ENCODE data around the gene TMEM201.

TMEM201 gene

DNA sequence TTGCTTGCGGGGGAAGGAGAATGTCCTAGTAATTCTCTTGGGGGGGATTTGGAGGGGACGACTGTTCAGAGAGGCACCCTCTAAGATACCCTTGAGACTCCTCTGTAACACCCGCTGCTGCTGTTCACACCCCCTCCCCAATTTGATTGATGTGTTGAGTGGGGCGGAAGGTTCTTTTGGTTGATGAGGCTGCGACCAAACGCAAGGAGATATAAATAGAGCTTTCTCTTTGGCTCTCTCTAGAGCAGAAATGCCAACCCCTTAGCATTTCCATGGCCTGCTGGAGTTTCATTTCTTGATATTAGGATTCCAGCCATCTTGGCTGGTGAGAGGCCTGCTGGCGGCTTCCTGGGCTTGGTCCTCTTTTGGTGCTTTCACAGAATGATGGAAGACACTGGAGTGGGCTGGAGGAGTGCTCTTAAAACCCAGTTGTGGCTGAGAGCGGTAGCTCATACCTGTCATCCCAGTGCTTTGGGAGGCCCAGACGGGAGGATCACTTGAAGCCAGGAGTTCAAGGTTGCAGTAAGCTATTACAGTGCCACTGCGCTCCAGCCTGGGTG, 64.9 kb downstream of the TMEM201 start:
- no peak for DNase-seq (ENCODE audit: low read depth)

DNA sequence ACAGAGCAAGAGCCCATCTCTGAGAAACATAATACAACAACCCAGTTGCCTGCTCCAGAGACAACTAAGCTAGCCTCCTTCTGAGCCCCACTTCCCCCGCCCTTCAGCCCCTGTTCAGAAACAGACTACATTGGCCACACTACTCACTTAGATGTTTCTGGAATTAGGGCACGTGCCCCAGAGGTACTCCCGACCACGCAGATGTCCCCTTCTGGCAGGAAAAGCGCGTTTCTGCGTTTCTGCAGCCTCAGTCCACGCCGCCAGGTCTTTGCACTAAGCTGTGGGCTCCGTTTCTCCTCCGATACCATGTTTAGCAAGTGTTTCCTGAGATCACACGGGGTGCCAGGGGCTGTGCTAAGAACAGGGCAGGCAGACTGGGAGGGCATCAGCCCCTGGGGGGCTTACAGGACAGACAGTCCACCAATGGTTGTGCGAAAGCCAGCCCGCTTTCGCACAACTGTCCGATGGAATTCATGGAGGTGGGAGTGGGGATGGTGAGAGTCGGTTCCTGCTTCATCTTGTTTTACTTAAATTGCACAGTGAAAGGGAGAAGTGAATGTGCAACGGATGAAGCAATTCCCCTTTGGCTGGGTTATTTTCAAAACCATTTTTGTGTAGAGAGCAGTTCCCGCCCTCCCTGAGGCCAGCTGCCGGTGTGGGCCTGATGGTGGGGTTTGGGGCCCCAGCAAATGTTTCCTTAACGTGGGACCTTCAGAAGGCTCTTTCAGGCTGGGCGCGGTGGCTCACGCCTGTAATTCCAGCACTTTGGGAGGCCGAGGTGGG, 65.5 kb downstream of the TMEM201 start:
- DNase-seq (ENCODE audit: low read depth): no peak

DNA sequence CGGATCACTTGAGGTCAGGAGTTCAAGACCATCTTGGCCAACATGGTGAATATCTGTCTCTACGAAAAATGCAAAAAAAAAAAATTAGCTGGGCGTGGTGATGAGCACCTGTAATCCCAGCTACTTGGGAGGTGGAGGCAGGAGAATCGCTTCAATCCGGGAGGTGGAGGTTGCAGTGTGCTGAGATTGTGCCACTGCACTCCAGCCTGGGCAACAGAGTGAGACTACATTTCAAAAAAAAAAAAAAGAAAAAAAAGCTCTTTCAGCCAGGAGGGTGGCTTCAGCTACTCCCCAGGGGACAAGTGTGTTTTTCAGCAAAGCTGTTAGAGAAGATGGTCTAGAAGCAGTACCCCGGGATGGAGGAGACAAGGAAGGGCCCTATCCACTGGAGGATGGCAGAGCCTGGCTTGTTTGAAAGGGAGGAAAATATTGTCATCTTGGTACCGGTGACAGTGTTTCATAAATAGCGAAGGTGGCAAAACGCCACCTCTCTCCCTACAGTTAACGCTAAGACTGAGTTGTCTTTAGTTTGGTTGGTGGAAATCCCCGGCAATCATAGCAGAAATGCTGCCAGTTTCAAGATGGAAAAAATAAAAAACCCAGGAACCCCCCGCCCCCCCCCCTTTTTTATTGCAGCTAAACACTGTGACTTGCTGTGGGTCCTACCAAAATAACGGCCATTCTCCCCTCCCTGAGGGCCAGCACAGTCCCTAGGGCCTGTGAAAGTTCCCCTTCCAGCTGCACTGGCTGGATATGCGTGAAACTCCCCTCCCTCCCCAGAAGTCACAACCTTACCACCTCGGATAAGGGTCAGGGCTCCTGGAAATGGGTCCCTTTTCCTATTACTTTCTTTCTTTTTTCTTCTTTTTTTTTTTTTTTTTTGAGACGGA, 66.4 kb downstream of the TMEM201 start:
- peak; percentile 23 for DNase-seq (ENCODE audit: low read depth)

DNA sequence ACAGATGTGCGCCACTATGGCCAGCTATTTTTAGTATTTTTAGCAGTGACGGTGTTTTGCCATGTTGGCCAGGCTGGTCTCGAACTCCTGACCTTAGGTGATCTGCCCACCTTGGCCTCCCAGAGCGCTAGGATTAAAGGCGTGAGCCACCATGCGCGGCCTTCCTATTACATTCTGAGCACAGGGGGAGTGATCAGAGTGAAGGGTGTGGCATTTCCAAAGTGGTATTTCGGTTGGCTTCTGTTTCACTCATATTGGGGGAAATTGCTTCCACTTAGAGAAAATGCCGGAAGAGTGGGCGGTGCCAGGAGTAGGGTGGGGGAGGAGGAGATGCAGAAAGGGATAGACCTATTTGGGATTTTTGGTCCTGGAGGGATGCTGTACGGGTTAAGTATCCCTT, 67.1 kb downstream of the TMEM201 start:
- no peak for DNase-seq (ENCODE audit: low read depth)

DNA sequence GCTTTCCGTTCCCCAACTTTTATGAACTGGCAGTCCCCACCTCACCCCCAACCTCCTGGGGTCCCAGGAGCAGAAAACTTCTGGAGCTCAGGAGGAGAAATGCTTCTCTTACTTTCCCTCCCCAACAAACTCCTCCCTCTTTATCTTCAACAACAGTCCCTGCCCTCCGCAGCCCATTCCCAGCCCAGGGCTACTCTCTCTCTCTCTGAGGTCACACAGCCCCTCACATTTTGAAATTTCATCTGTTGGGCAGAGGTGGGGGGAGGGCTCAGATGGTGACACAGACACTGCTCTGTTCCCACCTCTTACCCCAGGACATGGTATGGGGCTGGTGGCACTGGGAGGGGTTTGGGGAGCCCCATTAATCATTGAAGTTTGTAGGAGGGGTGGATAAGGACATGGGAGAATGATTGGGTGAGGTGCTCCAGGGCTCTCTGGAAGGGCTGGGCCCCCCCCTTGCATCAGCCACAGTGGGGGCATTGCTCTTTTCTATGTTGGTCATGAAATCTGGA, 68.9 kb downstream of the TMEM201 start:
- no peak for DNase-seq (ENCODE audit: low read depth)

DNA sequence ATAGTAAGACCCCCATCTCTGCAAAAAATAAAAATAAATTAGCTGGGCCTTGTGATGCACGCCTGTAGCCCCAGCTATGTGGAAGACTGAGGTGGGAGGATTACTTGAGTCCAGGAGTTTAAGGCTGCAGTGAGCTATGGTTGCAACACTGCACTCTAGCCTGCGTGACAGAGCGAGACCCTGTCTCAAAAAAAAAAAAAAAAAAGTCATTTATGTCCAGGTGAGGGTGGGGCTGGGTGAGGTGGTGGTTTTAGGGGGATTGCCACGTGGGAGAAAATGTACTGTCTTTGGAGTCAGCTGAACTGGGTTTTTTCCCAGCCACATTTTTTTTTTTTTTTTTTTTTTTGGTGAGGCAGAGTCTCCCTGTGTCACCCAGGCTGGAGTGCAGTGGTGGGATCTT, 69.5 kb downstream of the TMEM201 start:
- no peak for DNase-seq (ENCODE audit: low read depth)

DNA sequence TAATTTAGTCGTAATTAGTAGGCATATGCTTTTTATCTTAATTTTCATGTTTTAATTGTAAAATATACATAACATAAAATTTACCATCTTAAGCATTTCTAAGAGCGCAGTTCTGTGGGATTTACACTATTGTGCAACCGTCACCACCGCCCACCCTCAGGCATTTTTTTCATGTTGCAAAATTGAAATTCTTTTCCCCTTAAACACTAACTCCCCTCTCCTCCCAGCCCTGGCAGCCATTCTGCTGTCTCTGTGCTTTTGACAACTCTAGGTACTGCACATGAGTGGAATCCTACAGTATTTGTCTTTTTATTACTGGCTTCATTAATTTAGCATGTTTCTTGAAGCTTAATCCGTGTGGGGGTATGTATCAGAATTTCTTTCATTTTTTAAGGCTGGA, 70.6 kb downstream of the TMEM201 start:
- DNase-seq (ENCODE audit: low read depth): no peak

DNA sequence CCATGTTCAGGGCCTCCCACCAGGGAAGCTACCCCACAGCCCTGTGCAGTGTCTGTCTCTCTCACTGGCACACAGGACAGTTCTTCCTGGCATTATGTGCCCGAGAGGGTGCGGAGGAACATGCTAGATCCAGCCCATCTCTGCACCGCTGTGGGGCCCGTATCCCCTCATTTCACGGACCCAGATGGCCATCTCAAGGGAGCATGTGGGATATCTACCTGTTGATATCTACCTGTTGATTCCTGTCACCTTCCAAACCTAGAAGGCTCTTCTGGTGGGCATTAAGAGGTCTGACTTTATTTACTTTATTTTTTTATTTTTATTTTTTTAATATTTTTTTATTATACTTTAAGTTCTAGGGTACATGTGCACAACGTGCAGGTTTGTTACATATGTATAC, 74.5 kb downstream of the TMEM201 start:
- no peak for DNase-seq (ENCODE audit: low read depth)

Measured in T follicular helper cell (primary cell).